ENCODE results near the gene MCF2L2. TPM values are rescaled to one million over a fixed set of nuclear protein-coding genes. Genes with fewer than 3 reads are reported as not detected.

MCF2L2 gene
- total RNA-seq, 2 donors from 2014 or later: 0.25 to 1.4 TPM

DNA sequence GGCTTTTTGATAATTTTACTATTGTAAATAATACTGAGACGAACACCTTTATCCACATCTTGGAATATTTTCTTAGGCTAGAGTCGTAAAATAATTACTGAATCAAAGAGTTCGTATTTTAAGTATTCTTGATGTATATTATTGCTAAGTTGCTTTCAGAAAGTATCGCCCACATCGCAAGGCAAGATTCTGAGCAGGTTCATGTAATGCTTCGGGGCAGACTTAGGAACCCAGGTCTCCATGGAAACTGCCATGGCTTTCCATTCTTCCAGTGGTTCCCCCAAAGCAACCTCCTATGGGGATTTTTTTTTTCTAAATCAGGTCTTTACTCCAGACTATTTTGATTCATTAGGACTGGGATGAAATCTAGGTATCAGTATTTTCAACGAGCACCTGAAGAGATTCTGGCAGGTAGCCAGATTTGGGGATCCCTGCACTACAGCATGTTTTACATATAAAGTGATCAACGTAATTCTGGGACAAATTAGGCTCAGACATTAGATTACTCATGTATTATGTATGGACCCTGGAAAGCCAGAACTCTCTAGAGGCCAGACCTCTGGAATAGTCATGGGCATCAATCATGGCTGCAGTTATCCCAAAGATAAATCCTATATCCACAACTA is 88.8 kb downstream of the MCF2L2 start:
- Histone ChIP-seq H3K27me3 (no peaks in the 10 kb centered on the region), H3K9me3 (no peaks in the 10 kb centered on the region), H3K4me1 (no peaks in the 10 kb centered on the region), H3K9ac (ENCODE audit: low read depth in 2 of 2, low read length in 2 of 2) (no peak overlapping the region), H3K4me3 (no peak overlapping the region), H3K36me3 (no peaks in the 10 kb centered on the region), H3K27ac (no peak overlapping the region)
- TF ChIP-seq, protein P1, sequence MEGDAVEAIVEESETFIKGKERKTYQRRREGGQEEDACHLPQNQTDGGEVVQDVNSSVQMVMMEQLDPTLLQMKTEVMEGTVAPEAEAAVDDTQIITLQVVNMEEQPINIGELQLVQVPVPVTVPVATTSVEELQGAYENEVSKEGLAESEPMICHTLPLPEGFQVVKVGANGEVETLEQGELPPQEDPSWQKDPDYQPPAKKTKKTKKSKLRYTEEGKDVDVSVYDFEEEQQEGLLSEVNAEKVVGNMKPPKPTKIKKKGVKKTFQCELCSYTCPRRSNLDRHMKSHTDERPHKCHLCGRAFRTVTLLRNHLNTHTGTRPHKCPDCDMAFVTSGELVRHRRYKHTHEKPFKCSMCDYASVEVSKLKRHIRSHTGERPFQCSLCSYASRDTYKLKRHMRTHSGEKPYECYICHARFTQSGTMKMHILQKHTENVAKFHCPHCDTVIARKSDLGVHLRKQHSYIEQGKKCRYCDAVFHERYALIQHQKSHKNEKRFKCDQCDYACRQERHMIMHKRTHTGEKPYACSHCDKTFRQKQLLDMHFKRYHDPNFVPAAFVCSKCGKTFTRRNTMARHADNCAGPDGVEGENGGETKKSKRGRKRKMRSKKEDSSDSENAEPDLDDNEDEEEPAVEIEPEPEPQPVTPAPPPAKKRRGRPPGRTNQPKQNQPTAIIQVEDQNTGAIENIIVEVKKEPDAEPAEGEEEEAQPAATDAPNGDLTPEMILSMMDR (IDR thresholded peaks at IDR 0.05): no peak
- intact Hi-C loops (cut with DNase I): no loop called here
- no peak for DNase-seq

- intact Hi-C loops (cut with DNase I): no loop called here
Observed at GRCh38 chr3:183338520-183338919, 89.9 kb downstream of the MCF2L2 start.

DNA sequence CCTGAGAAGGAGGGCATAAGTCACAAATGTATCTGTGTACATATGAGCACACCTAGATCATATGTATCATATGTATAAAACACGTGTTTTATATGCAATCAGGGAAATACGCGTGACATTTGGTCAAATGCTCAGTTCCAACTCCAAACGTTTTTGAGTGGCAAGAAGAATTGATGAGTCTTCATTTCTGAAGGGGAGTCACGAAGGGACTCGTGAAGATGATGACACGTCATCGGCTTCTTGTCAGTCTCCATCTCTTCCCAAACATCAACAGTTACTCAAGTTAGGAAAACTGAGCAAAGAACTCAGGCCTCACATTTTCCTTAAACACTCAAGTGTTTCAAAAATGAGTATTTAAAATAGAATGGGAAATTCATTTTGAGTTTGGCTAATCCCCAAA is 95.9 kb downstream of the MCF2L2 start:
- Histone ChIP-seq H3K27ac (no peak overlapping the region), H3K9me3 (no peaks in the 10 kb centered on the region), H3K4me1 (no peaks in the 10 kb centered on the region), H3K36me3 (no peaks in the 10 kb centered on the region), H3K9ac (ENCODE audit: low read depth in 2 of 2, low read length in 2 of 2) (no peak overlapping the region), H3K27me3 (no peaks in the 10 kb centered on the region), H3K4me3 (no peak overlapping the region)
- DNase-seq: no peak
- TF ChIP-seq, protein P1 (IDR thresholded peaks at IDR 0.05): no peak
- intact Hi-C loops (cut with DNase I): no loop called here

More at GRCh38 chr3:183338520-183338919, 89.9 kb downstream of the MCF2L2 start:
- H3K9ac ChIP-seq (ENCODE audit: low read depth in 2 of 2, low read length in 2 of 2): no peak overlapping the region
- no peaks in the 10 kb centered on the region for H3K27me3 ChIP-seq
- H3K36me3 ChIP-seq: no peaks in the 10 kb centered on the region
- H3K9me3 ChIP-seq: no peaks in the 10 kb centered on the region
- H3K4me1 ChIP-seq: no peaks in the 10 kb centered on the region
- no peak for DNase-seq
- no peak overlapping the region for H3K27ac ChIP-seq
- H3K4me3 ChIP-seq: no peak overlapping the region
- TF ChIP-seq, protein P1 (IDR thresholded peaks at IDR 0.05): no peak

DNA sequence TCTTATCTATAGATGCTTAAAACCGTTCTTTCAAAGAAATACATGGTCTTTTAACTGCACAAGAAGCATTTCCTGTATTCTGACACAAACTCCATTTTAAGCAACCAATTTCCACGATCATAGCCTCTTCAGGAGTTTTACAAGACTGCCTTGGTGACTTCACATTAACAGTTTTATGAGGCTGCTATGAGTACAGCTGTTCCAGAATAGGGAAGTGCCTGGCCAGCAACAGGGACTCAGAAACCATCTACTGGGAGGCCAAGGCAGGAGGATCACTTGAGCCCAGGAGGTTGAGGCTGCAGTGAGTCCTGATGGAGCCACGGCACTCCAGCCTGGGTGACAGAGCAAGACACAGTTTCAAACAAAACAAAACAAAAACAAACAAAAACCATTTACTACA is 96.9 kb downstream of the MCF2L2 start:
- intact Hi-C loops (cut with DNase I): no loop called here
- TF ChIP-seq, protein P1 (IDR thresholded peaks at IDR 0.05): no peak

GRCh38 chr3:183330881-183331280 is 97.5 kb downstream of the MCF2L2 start:
- H3K4me3 ChIP-seq: no peak overlapping the region
- H3K4me1 ChIP-seq: no peaks in the 10 kb centered on the region
- H3K36me3 ChIP-seq: no peaks in the 10 kb centered on the region
- intact Hi-C loops (cut with DNase I): no loop called here
- no peak overlapping the region for H3K27ac ChIP-seq
- H3K9ac ChIP-seq (ENCODE audit: low read depth in 2 of 2, low read length in 2 of 2): no peak overlapping the region
- DNase-seq: no peak
- TF ChIP-seq, protein P1 (IDR thresholded peaks at IDR 0.05): no peak
- H3K27me3 ChIP-seq: no peaks in the 10 kb centered on the region
- no peaks in the 10 kb centered on the region for H3K9me3 ChIP-seq

More for the DNA sequence above, 96.9 kb downstream of the MCF2L2 start:
- H3K4me3 ChIP-seq: no peak overlapping the region
- H3K4me1 ChIP-seq: no peaks in the 10 kb centered on the region
- no peaks in the 10 kb centered on the region for H3K36me3 ChIP-seq
- no peaks in the 10 kb centered on the region for H3K27me3 ChIP-seq
- H3K27ac ChIP-seq: no peak overlapping the region
- DNase-seq: no peak
- H3K9me3 ChIP-seq: no peaks in the 10 kb centered on the region
- no peak overlapping the region for H3K9ac ChIP-seq (ENCODE audit: low read depth in 2 of 2, low read length in 2 of 2)
